DOHH2 (cell line): ENCODE data around the gene MCU.
"Not testable (repeated sequence)": the region's sequence is repeated elsewhere in the genome, so short reads cannot be mapped to it uniquely, and the experiment has no call there.

Experiments
- H3F3A ChIP-seq: fragments of 200-600 bp; sonication (generic), shearing (Covaris generic); 2 replicates; pipeline ENCODE4 v1.6.0; 2016; ENCODE audit warnings: antibody characterized with exemption, mild to moderate bottlenecking; ENCODE audit not compliant: control insufficient read depth, insufficient read depth
- H3K27ac ChIP-seq: fragments of 200-600 bp; sonication (generic); 2 replicates; pipeline ENCODE4 v1.5.1; 2014; ENCODE audit warnings: low read depth, mild to moderate bottlenecking, low read length, moderate library complexity
- H3K27me3 ChIP-seq: fragments of 200-600 bp; sonication (generic); 2 replicates; pipeline ENCODE4 v1.6.1; 2014; ENCODE audit warnings: mild to moderate bottlenecking, low read length, mixed read lengths; ENCODE audit not compliant: control insufficient read depth
- H3K36me3 ChIP-seq: fragments of 200-600 bp; sonication (generic); 2 replicates; pipeline ENCODE4 v1.6.1; 2014; ENCODE audit warnings: mild to moderate bottlenecking, low read length, moderate library complexity, mixed read lengths; ENCODE audit not compliant: control insufficient read depth
- H3K4me1 ChIP-seq: fragments of 200-600 bp; sonication (generic); 2 replicates; pipeline ENCODE4 v1.6.1; 2014; ENCODE audit warnings: mild to moderate bottlenecking, low read length, mixed read lengths; ENCODE audit not compliant: control insufficient read depth
- H3K4me2 ChIP-seq: fragments of 200-600 bp; sonication (generic); 2 replicates; pipeline ENCODE4 v1.6.0; 2014; ENCODE audit warnings: mild to moderate bottlenecking, low read length, moderate library complexity
- H3K4me3 ChIP-seq: fragments of 200-600 bp; sonication (generic); 2 replicates; pipeline ENCODE4 v1.5.1; 2014; ENCODE audit warnings: mild to moderate bottlenecking, low read length, mixed read lengths
- H3K79me2 ChIP-seq: fragments of 200-600 bp; sonication (generic); 2 replicates; pipeline ENCODE4 v1.6.1; 2014; ENCODE audit warnings: mild to moderate bottlenecking, low read length, mixed read lengths; ENCODE audit not compliant: control insufficient read depth
- H3K9me2 ChIP-seq: fragments of 200-600 bp; sonication (generic); replicated peaks from 2 replicates; pipeline ENCODE4 v1.6.1; 2014; ENCODE audit warnings: mild to moderate bottlenecking, low read length, mixed read lengths; ENCODE audit not compliant: control insufficient read depth
- H3K9me3 ChIP-seq: fragments of 200-600 bp; sonication (generic); 2 replicates; pipeline ENCODE4 v1.6.1; 2014; ENCODE audit warnings: antibody characterized with exemption, low read length, mixed read lengths; ENCODE audit not compliant: control insufficient read depth, insufficient read depth
- H4K20me1 ChIP-seq: fragments of 200-600 bp; sonication (generic); 2 replicates; pipeline ENCODE4 v1.6.0; 2014; ENCODE audit warnings: low read depth, mild to moderate bottlenecking, antibody characterized with exemption, low read length, moderate library complexity; ENCODE audit not compliant: control insufficient read depth, insufficient read depth
- CTCF ChIP-seq: fragments of 200-600 bp; sonication (generic); IDR thresholded peaks from one replicate; pipeline ENCODE4 v1.5.1; 2014; ENCODE audit warnings: antibody characterized with exemption, mild to moderate bottlenecking, low read depth, low read length; ENCODE audit not compliant: poor library complexity, severe bottlenecking
- EZH2phosphoT487 ChIP-seq: fragments of 200-600 bp; sonication (generic); IDR thresholded peaks from 2 replicates; pipeline ENCODE4 v1.6.1; 2017; ENCODE audit warnings: borderline replicate concordance, mild to moderate bottlenecking, antibody characterized with exemption, low read length, moderate library complexity, mixed read lengths

MCU gene

GRCh38 chr10:72694476-72695369, 2.8 kb downstream of the MCU start:
- Histone ChIP-seq H3K4me3 (peak overlapping the region; percentile 85), H3K4me2 (peak overlapping the region; percentile 97), H4K20me1 (no peaks in the 10 kb centered on the region), H3K36me3 (no peaks in the 10 kb centered on the region), H3K4me1 (peaks cover 33% of the 10 kb centered on the region), H3K9me3 (no peaks in the 10 kb centered on the region), H3K27ac (no peak overlapping the region), H3K27me3 (no peaks in the 10 kb centered on the region), H3F3A (no peaks in the 10 kb centered on the region; the same call in 1 of the 2 replicates), H3K79me2 (peaks cover 65% of the 10 kb centered on the region), H3K9me2 (no peaks in the 10 kb centered on the region)
- peak; percentile 34 for TF ChIP-seq CTCF
- no peak for TF ChIP-seq EZH2phosphoT487

- Histone ChIP-seq H3K9me3 (no peaks in the 10 kb centered on the region), H3K79me2 (peaks cover 70% of the 10 kb centered on the region), H3K9me2 (no peaks in the 10 kb centered on the region), H3K4me2 (peak overlapping the region; percentile 97), H3K4me1 (peaks cover 33% of the 10 kb centered on the region), H3K27ac (no peak overlapping the region), H3F3A (no peaks in the 10 kb centered on the region; the same call in 1 of the 2 replicates), H4K20me1 (no peaks in the 10 kb centered on the region), H3K27me3 (no peaks in the 10 kb centered on the region), H3K36me3 (no peaks in the 10 kb centered on the region), H3K4me3 (no peak overlapping the region)
- no peak for TF ChIP-seq EZH2phosphoT487
- no peak for TF ChIP-seq CTCF
Observed at GRCh38 chr10:72695496-72695895, 3.6 kb downstream of the MCU start.

GRCh38 chr10:72697716-72698115, 5.8 kb downstream of the MCU start:
- H3K4me3 ChIP-seq, result no peak overlapping the region
- H3K27me3 ChIP-seq, result no peaks in the 10 kb centered on the region
- H3K4me1 ChIP-seq, result peaks cover 27% of the 10 kb centered on the region
- no peak overlapping the region for H3K27ac ChIP-seq
- H3K79me2 ChIP-seq, result peaks cover 76% of the 10 kb centered on the region
- no peaks in the 10 kb centered on the region for H4K20me1 ChIP-seq
- H3K9me2 ChIP-seq, result no peaks in the 10 kb centered on the region
- no peak for TF ChIP-seq CTCF
- no peak for TF ChIP-seq EZH2phosphoT487
- no peak overlapping the region for H3K4me2 ChIP-seq
- H3K36me3 ChIP-seq, result no peaks in the 10 kb centered on the region
- no peaks in the 10 kb centered on the region; the same call in 1 of the 2 replicates for H3F3A ChIP-seq
- H3K9me3 ChIP-seq, result no peaks in the 10 kb centered on the region

GRCh38 chr10:72702465-72702864, 10.5 kb downstream of the MCU start:
- not testable (repeated sequence) for H3K27me3 ChIP-seq, H3F3A ChIP-seq, H3K4me3 ChIP-seq, H4K20me1 ChIP-seq, H3K4me2 ChIP-seq, H3K9me3 ChIP-seq, H3K36me3 ChIP-seq, H3K9me2 ChIP-seq, H3K27ac ChIP-seq, H3K4me1 ChIP-seq
- H3K79me2 ChIP-seq, result peaks cover 37% of the 10 kb centered on the region
